Chondrocyte (in vitro differentiated cells): Measurements from ENCODE around the gene REG1A. TPM values are rescaled to one million over a fixed set of nuclear protein-coding genes. Genes with fewer than 3 reads are reported as not detected.

ENCODE experiments used
- DNase-seq: peaks from one replicate; pipeline ENCODE4 v3.0.0; 2021; ENCODE audit warnings: mixed read lengths, low spot score
- H3K27ac Mint-ChIP-seq: one replicate; pipeline ENCODE4 v1.8.0; 2021; ENCODE audit warnings: mild to moderate bottlenecking, moderate library complexity, mixed read lengths; ENCODE audit not compliant: unreplicated experiment
- H3K27me3 Mint-ChIP-seq: 2 replicates; pipeline ENCODE4 v1.8.0; 2021; ENCODE audit warnings: low read depth, mixed read lengths
- H3K36me3 Mint-ChIP-seq: 2 replicates; pipeline ENCODE4 v1.8.0; 2021; ENCODE audit warnings: low read depth, mixed read lengths
- H3K4me1 Mint-ChIP-seq: 2 replicates; pipeline ENCODE4 v1.8.0; 2021; ENCODE audit warnings: low read depth, mild to moderate bottlenecking, mixed read lengths
- H3K4me3 Mint-ChIP-seq: one replicate; pipeline ENCODE4 v1.8.0; 2021; ENCODE audit warnings: mild to moderate bottlenecking, moderate library complexity, mixed read lengths; ENCODE audit not compliant: unreplicated experiment
- H3K9me3 Mint-ChIP-seq: 2 replicates; pipeline ENCODE4 v1.8.0; 2021; ENCODE audit warnings: low read depth, mixed read lengths
- CTCF ChIP-seq: fragments of 200-600 bp; sonication (generic); IDR thresholded peaks from 2 replicates; pipeline ENCODE4 v1.5.0; 2021; ENCODE audit warnings: antibody characterized with exemption, mild to moderate bottlenecking, moderate library complexity
- total RNA-seq: library from RNA; stranded (reverse); gene quantifications from 3 replicates; pipeline ENCODE4 v1.2.1, GENCODE V29; 2021

REG1A gene
- total RNA-seq, 1 donor from 2014 or later, result not detected

DNA sequence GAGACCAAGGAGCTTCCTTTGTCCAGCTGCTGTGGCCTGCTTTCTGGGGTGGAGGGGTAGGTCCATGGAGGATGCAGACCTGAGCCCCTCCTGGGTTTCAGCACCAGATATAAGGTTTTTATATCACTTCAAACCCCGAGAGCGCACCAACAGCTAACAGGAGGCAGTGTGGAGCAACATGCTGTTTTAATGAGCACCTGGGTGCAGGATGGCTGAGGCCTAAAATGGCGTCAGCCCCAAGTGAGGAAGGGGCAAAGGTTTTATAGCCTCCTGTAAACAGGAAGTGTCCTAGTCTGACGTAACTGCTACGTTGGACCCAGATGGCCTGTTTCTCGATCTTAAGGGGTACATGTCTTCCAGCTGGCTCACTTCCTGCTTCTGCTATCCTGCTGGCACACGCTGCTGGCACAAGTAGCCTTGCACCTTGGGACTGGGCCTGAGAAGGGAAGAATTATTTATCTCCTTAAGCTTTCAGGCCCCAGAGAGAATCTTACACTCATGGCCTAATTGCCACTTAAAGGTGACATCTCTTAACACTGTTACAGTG lies 21.1 kb upstream of the REG1A start:
- Mint-ChIP-seq H3K27ac (no peak overlapping the region), H3K9me3 (peaks cover 20% of the 10 kb centered on the region), H3K4me3 (no peak overlapping the region), H3K36me3 (no peaks in the 10 kb centered on the region), H3K4me1 (no peaks in the 10 kb centered on the region), H3K27me3 (no peaks in the 10 kb centered on the region)
- no peak for DNase-seq
- no peak for TF ChIP-seq CTCF

DNA sequence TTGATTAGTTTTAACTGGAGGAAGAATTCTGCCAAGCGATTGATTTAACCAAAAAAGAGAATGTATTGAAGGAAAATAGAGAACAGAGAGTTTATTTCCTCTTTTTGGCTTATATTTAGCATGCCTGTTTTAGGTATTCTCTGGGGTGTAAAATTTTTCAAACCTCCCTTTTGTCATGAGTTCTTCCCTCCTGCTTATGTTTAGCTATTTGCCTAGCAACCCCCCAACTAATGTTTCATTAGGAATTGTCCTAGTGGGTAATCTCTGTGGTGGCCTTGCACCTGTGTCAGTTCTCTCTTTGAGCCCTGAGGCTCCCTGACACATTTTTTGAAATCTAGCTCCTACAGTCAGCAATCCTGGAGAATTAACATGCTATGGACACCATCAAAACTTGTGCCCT lies 20.0 kb upstream of the REG1A start:
- Mint-ChIP-seq H3K4me1 (no peaks in the 10 kb centered on the region), H3K9me3 (peaks cover 20% of the 10 kb centered on the region), H3K36me3 (no peaks in the 10 kb centered on the region), H3K4me3 (no peak overlapping the region), H3K27me3 (no peaks in the 10 kb centered on the region), H3K27ac (no peak overlapping the region)
- TF ChIP-seq CTCF, result no peak
- no peak for DNase-seq

- Mint-ChIP-seq H3K27me3 (no peaks in the 10 kb centered on the region), H3K9me3 (peaks cover 20% of the 10 kb centered on the region)
- TF ChIP-seq CTCF, result no peak
Measured at GRCh38 chr2:79101024-79101423, 19.3 kb upstream of the REG1A start.

DNA sequence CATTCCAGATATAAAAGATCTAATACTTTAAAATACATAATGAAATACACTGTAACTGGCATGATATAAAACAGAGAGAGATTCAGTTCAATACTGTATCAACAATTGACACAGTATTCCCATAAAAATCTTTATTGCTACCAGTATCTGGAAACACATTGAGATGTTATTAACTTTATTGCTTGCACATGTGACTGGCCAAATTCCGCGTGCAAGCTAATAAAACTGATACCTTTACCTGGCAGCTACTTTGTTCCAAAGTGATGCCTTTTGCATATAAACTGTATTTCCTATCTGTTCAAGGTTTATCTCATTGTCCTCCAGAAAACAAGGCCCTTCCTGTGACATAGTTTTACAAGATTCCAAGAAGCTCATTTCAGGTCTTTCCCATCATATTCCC lies 17.1 kb upstream of the REG1A start:
- H3K36me3 Mint-ChIP-seq, result no peaks in the 10 kb centered on the region
- H3K9me3 Mint-ChIP-seq, result peaks cover 18% of the 10 kb centered on the region
- H3K4me1 Mint-ChIP-seq, result no peaks in the 10 kb centered on the region
- no peak for DNase-seq
- no peak overlapping the region for H3K4me3 Mint-ChIP-seq
- H3K27ac Mint-ChIP-seq, result no peak overlapping the region
- no peaks in the 10 kb centered on the region for H3K27me3 Mint-ChIP-seq
- TF ChIP-seq CTCF, result no peak

More at GRCh38 chr2:79101024-79101423, 19.3 kb upstream of the REG1A start:
- Mint-ChIP-seq H3K4me1 (no peaks in the 10 kb centered on the region), H3K4me3 (no peak overlapping the region), H3K27ac (no peak overlapping the region), H3K36me3 (no peaks in the 10 kb centered on the region)
- DNase-seq, result no peak

DNA sequence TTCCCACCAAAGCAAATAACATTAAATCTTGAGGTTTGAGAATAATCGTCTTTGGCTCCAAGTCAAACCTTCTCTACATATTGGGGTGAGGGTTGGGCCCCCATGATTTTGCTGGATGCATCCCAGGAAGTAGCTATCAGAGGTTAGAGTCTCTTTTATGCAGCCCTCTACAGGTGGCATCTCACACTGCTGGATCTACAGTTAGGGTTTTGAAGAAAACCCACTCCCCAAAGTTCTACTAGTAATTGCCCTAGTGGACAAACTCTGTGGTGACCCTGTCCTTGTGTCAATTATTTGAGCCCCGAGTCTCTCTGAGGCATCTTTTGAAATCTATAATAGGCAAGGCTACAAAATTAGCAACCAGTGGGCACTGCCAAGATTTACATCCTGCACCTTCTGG lies 15.0 kb upstream of the REG1A start:
- no peak for TF ChIP-seq CTCF
- DNase-seq, result no peak
- Mint-ChIP-seq H3K4me1 (no peaks in the 10 kb centered on the region), H3K27ac (no peak overlapping the region), H3K9me3 (peaks cover 16% of the 10 kb centered on the region), H3K4me3 (no peak overlapping the region), H3K27me3 (no peaks in the 10 kb centered on the region), H3K36me3 (no peaks in the 10 kb centered on the region)
